Measurements from ENCODE around the gene CELF3.

GRCh38 chr1:151760597-151761385 is 44.2 kb upstream of the CELF3 start:
- no peak for TF ChIP-seq EZH2phosphoT487 (IDR thresholded peaks at IDR 0.05; ENCODE audit: insufficient read depth, low read depth)
- TF ChIP-seq EZH2 (IDR thresholded peaks at IDR 0.05; ENCODE audit: insufficient read depth, poor library complexity, severe bottlenecking): no peak
